ENCODE measurements around the gene MEGF11.

MEGF11 gene

GRCh38 chr15:66108483-66109265, 144.9 kb downstream of the MEGF11 start:
- no peak for DNase-seq

- no peak for DNase-seq
Observed at GRCh38 chr15:66107070-66107469, 146.5 kb downstream of the MEGF11 start.

- no peak for DNase-seq
Observed at GRCh38 chr15:66105286-66106265, 148.0 kb downstream of the MEGF11 start.

- no peak for DNase-seq
Observed at GRCh38 chr15:66103293-66103590, 150.3 kb downstream of the MEGF11 start.

- no peak for DNase-seq
Observed at GRCh38 chr15:66102563-66103292, 150.8 kb downstream of the MEGF11 start.

- no peak for DNase-seq
Observed at GRCh38 chr15:66101715-66102395, 151.7 kb downstream of the MEGF11 start.

GRCh38 chr15:66100761-66101160, 152.8 kb downstream of the MEGF11 start:
- DNase-seq = no peak

GRCh38 chr15:66099950-66100671, 153.4 kb downstream of the MEGF11 start:
- no peak for DNase-seq

- DNase-seq = no peak
Observed at GRCh38 chr15:66098022-66098363, 155.6 kb downstream of the MEGF11 start.

- DNase-seq = no peak
Observed at GRCh38 chr15:66097151-66098021, 156.2 kb downstream of the MEGF11 start.

GRCh38 chr15:66096688-66097058, 156.9 kb downstream of the MEGF11 start:
- no peak for DNase-seq

GRCh38 chr15:66095871-66096687, 157.5 kb downstream of the MEGF11 start:
- no peak for DNase-seq

GRCh38 chr15:66094331-66094730, 159.2 kb downstream of the MEGF11 start:
- no peak for DNase-seq

- no peak for DNase-seq
Observed at GRCh38 chr15:66092053-66093016, 161.2 kb downstream of the MEGF11 start.

- DNase-seq = no peak
Observed at GRCh38 chr15:66089509-66089908, 164.0 kb downstream of the MEGF11 start.

GRCh38 chr15:66089049-66089448, 164.5 kb downstream of the MEGF11 start:
- no peak for DNase-seq

- DNase-seq = no peak
Observed at GRCh38 chr15:66085128-66085527, 168.4 kb downstream of the MEGF11 start.

GRCh38 chr15:66084704-66085103, 168.8 kb downstream of the MEGF11 start:
- no peak for DNase-seq

All from activated T-cell treated with anti-CD3 and anti-CD28 coated beads, Interleukin-2, amount 50 U/mL, for 1 hour (primary cell).